T-helper 17 cell (primary cell): ENCODE measurements around the gene IMP4. TPM values are rescaled to one million over a fixed set of nuclear protein-coding genes. Genes with fewer than 3 reads are reported as not detected.

ENCODE experiments used
- ATAC-seq: fragments of 150-1000 bp; cut with Tn5 transposase; 2 replicates; pipeline ENCODE4 v1.10.0; 2021; ENCODE audit warnings: mild to moderate bottlenecking, moderate library complexity
- DNase-seq, 3 donors: peaks; one replicate each; pipeline versions ENCODE4 v3.0.0 to v3.0.0-alpha.2; 2020 to 2021
- H3K9me3 ChIP-seq: one replicate; pipeline ENCODE4 v1.7.0; 2013; ENCODE audit warnings: low read length, mild to moderate bottlenecking; ENCODE audit not compliant: control insufficient read depth, poor library complexity, severe bottlenecking
- H3K27ac Mint-ChIP-seq: one replicate; pipeline ENCODE4 v1.8.0; 2022; ENCODE audit warnings: mild to moderate bottlenecking, moderate library complexity, mixed read lengths
- H3K27me3 Mint-ChIP-seq: one replicate; pipeline ENCODE4 v1.8.0; 2022; ENCODE audit warnings: mixed read lengths
- H3K36me3 Mint-ChIP-seq: one replicate; pipeline ENCODE4 v1.8.0; 2022; ENCODE audit warnings: low read depth, mixed read lengths
- H3K4me1 Mint-ChIP-seq: one replicate; pipeline ENCODE4 v1.8.0; 2022; ENCODE audit warnings: mild to moderate bottlenecking, mixed read lengths
- H3K4me3 Mint-ChIP-seq: one replicate; pipeline ENCODE4 v1.8.0; 2022; ENCODE audit warnings: mild to moderate bottlenecking, moderate library complexity, mixed read lengths
- total RNA-seq, 4 donors: library from RNA in 2 of 4; stranded (reverse) in 2 of 4; gene quantifications; one replicate each; pipeline ENCODE4 v1.2.3 and lab custom pipeline; 2022 to 2026

The IMP4 gene
- total RNA-seq, 2 donors from 2014 or later, result 59.3 to 65.6 TPM

DNA sequence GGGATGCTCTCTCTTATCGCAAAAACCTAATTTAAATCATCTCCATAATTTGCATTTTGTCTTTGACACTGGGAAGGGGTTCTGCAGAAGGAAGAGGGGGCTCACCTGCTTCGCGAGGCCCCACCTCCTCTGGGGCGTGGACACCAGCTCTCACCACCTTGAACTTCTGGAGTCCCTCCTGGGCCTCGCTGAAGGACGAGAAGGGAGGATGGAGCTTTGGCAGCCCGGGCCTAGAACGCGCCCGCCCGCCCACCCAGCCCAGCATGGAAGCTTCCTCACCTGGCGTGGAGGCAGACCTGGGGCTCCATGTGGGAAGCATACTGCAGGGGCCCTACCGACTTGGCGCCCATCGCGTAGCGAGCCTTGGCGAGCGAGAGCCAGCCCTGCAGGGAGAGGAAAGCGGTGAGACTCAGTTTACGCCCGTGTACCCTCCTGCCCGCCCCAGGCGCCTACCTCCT, 1.1 kb upstream of the IMP4 start:
- ATAC-seq, result no peak
- H3K27me3 Mint-ChIP-seq, result no peaks in the 10 kb centered on the region
- H3K27ac Mint-ChIP-seq, result peak overlapping the region; percentile 100
- peaks cover 6% of the 10 kb centered on the region for H3K36me3 Mint-ChIP-seq
- DNase-seq, result no peak
- H3K4me3 Mint-ChIP-seq, result peak overlapping the region; percentile 100
- H3K4me1 Mint-ChIP-seq, result peaks cover 33% of the 10 kb centered on the region
- no peaks in the 10 kb centered on the region for H3K9me3 ChIP-seq

DNA sequence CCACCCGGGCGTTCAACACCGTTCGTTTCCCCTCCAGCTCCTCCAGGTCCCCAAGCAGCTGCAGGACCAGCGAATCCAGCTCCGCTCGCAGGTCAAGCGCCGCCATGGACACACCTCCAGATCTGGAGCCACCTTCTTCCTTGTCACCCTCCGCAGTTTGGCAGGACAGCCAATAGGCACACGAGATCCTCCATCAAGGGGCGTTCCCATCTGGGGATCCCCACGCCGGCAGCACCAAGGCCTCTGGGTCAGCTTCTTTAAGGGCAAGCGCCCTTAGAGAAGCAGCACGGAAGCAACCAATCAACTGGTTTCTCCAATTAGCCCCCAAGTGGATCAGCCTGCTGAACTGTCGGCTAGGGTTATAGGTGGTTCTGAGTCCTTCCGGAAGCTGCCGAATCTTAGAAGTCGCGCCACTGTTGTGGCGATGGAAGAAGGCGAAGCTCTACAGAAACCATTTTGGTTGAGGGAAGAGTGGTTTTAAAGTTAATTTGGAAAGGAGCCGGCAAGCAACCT, 621 bp upstream of the IMP4 start:
- H3K36me3 Mint-ChIP-seq, result peaks cover 6% of the 10 kb centered on the region
- DNase-seq (peak; percentile 74 to 79 (median 77)), ATAC-seq (peak; percentile 76)
- H3K27ac Mint-ChIP-seq, result peak overlapping the region; percentile 100
- H3K27me3 Mint-ChIP-seq, result no peaks in the 10 kb centered on the region
- peak overlapping the region; percentile 100 for H3K4me3 Mint-ChIP-seq
- H3K4me1 Mint-ChIP-seq, result peaks cover 33% of the 10 kb centered on the region
- H3K9me3 ChIP-seq, result no peaks in the 10 kb centered on the region

DNA sequence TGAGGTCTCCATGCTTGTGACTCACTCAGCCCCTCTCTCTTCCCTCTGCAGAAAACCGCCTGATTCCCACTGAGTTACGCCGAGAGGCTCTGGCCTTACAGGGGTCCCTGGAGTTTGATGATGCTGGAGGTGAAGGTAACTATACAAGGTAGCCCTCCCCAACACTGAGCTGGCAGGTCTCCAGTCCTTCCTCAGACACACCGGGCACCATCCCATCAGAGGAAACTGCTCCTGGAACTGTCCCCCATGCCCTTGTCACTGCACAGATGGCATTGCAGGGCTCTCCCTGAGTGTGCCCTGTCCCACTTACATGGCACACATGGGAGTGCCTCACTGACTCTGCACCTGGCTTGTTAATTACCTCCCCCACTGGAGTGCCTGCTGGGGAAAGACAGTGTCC, 1.9 kb downstream of the IMP4 start:
- H3K27ac Mint-ChIP-seq, result peak overlapping the region; percentile 63
- peaks cover 9% of the 10 kb centered on the region for H3K36me3 Mint-ChIP-seq
- no peak for ATAC-seq
- no peak for DNase-seq
- no peaks in the 10 kb centered on the region for H3K9me3 ChIP-seq
- H3K4me1 Mint-ChIP-seq, result peaks cover 30% of the 10 kb centered on the region
- peak overlapping the region; percentile 21 for H3K4me3 Mint-ChIP-seq
- H3K27me3 Mint-ChIP-seq, result no peaks in the 10 kb centered on the region

DNA sequence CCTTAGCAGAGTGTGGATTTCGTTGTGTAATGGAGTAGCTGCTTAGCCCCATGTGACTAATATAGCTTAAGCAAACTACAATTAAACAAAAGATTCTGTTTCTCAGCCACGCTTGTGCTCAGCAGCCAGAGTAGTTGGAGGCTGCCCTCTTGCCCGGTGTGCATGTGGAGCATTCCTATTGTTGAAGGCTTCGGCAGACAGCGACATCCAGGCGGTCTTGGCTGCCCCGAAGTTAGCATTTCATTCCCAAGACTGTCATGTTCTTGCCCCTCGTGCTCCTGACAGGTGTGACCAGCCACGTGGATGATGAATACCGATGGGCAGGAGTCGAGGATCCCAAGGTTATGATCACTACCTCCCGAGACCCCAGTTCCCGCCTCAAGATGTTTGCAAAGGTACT, 2.4 kb downstream of the IMP4 start:
- Mint-ChIP-seq H3K36me3 (peaks cover 9% of the 10 kb centered on the region), H3K4me3 (no peak overlapping the region), H3K4me1 (peaks cover 28% of the 10 kb centered on the region), H3K27ac (peak overlapping the region; percentile 63), H3K27me3 (no peaks in the 10 kb centered on the region)
- no peaks in the 10 kb centered on the region for H3K9me3 ChIP-seq
- DNase-seq, result no peak
- no peak for ATAC-seq

DNA sequence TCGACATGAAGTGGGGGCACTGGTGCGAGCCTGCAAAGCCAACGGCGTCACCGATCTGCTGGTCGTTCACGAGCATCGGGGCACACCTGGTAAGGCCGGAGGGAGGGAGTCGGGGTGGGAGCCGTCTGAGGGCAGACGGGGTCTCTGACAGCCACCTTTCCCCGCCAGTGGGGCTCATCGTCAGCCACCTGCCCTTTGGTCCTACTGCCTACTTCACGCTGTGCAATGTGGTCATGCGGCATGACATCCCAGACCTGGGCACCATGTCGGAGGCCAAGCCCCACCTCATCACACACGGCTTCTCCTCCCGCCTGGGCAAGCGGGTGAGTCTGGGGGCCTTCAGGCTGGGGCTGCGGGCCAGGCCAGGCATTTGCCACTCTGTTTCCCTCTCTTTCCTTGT, 2.9 kb downstream of the IMP4 start:
- H3K4me3 Mint-ChIP-seq, result no peak overlapping the region
- H3K4me1 Mint-ChIP-seq, result peaks cover 23% of the 10 kb centered on the region
- H3K36me3 Mint-ChIP-seq, result peaks cover 9% of the 10 kb centered on the region
- no peak for DNase-seq
- no peak overlapping the region for H3K27ac Mint-ChIP-seq
- H3K9me3 ChIP-seq, result no peaks in the 10 kb centered on the region
- H3K27me3 Mint-ChIP-seq, result no peaks in the 10 kb centered on the region
- ATAC-seq, result no peak

DNA sequence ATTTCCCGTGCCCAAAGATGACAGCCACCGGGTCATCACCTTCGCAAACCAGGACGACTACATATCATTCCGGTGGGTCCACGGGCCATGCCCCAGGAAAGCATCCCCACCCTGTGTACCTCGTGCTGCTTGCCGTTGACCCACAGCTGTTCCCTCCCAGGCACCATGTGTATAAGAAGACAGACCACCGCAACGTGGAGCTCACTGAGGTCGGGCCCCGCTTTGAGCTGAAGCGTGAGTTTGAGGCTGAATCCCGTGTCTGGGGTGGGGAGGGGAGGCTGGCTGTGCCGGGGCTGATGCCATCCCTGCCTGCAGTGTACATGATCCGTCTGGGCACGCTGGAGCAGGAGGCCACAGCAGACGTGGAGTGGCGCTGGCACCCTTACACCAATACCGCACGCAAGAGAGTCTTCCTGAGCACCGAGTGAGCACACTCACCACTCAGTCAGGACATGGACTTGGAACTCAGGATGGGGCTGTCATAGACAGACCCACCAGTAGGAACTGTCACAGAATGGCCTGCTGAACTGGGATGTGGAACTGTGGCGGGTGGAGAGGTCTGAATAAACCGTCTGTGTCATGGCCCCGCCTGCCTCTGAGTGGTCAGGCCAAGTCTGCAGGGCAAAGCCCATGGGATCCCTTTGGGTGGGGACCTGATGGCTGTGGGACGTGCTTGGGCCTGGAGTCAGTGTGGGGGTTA, 3.5 kb downstream of the IMP4 start:
- H3K9me3 ChIP-seq, result no peaks in the 10 kb centered on the region
- H3K36me3 Mint-ChIP-seq, result peaks cover 9% of the 10 kb centered on the region
- no peak overlapping the region for H3K27ac Mint-ChIP-seq
- no peak overlapping the region for H3K4me3 Mint-ChIP-seq
- DNase-seq (no peak), ATAC-seq (no peak)
- H3K4me1 Mint-ChIP-seq, result peaks cover 21% of the 10 kb centered on the region
- H3K27me3 Mint-ChIP-seq, result no peaks in the 10 kb centered on the region

DNA sequence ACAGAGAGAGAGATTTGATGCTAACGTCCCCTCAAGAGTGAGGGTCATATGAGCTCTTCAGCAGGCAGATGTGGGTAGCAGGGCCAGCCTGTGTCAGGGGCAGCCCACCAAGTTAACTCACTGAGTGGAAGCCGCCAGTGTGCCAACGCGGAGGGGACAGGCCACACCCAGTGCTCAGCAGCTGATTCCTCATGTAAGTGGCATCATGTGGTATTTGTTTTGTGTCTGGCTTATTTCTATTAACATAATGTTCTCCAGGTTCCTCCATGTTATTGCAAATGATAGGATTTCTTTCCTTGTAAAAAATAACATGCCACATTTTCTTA, 4.0 kb downstream of the IMP4 start:
- no peak overlapping the region for H3K27ac Mint-ChIP-seq
- no peak for ATAC-seq
- H3K36me3 Mint-ChIP-seq, result peaks cover 9% of the 10 kb centered on the region

DNA sequence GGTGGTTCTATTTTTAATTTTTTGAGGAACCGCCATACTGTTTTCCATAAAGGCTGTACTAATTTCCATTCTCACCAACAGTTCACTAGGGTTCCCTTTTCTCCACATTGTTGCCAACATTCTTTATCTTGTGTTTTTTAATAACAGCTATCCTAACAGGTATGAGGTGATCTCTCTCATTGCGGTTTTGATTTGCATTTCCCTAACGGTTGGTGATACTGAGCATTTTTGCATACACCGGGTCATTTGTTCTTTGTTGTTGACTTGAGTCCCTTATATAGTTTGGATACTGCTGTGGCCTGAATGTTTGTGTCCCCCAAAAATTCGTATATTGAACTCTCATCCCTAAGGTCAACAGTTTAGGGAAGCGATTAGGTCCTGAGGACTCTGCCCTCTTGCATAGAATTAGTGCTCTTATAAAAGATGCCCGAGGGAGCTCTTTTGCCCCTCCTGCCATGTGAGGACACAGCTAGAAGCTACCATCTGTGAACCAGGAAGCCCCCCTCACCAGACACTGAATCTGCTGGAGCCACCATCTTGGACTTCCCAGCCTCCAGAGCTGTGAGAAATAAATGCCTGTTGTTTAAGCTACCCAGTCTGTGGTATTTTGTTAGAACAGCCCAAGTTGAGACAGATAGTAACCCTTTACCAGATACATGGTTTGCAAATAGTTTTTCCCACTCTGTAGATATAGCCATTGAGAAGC, 4.7 kb downstream of the IMP4 start:
- H3K27ac Mint-ChIP-seq, result peak overlapping the region; percentile 59
- H3K36me3 Mint-ChIP-seq, result peaks cover 9% of the 10 kb centered on the region
- H3K27me3 Mint-ChIP-seq, result no peaks in the 10 kb centered on the region
- no peak for ATAC-seq
- no peak for DNase-seq
- no peaks in the 10 kb centered on the region for H3K9me3 ChIP-seq
- peaks cover 11% of the 10 kb centered on the region for H3K4me1 Mint-ChIP-seq
- no peak overlapping the region for H3K4me3 Mint-ChIP-seq

More for the DNA sequence above, 4.0 kb downstream of the IMP4 start:
- H3K4me3 Mint-ChIP-seq, result no peak overlapping the region
- no peak for DNase-seq
- no peaks in the 10 kb centered on the region for H3K27me3 Mint-ChIP-seq
- H3K9me3 ChIP-seq, result no peaks in the 10 kb centered on the region
- H3K4me1 Mint-ChIP-seq, result peaks cover 17% of the 10 kb centered on the region

DNA sequence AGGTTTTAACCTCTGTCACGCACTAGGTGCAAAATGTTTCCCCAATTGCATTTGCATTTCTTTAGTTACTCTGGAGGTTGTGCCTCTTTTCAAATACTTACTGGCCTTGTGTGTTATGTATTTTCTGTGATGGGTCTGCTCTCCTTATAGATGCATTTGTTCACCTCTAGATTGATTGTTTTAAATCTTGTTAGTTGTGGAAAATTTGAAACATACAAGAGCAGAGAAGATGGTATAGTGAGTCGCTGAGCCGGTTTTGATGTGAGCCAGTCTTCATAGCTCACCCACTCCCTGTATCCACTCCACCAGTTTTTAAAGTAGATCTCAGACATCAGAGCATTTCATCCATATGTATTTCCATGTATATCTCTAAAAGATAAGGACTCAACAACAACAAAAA, 6.5 kb downstream of the IMP4 start:
- ATAC-seq, result no peak
- Mint-ChIP-seq H3K27me3 (no peaks in the 10 kb centered on the region), H3K36me3 (peaks cover 9% of the 10 kb centered on the region), H3K4me1 (peaks cover 5% of the 10 kb centered on the region), H3K4me3 (no peak overlapping the region), H3K27ac (no peak overlapping the region)
- no peaks in the 10 kb centered on the region for H3K9me3 ChIP-seq
- no peak for DNase-seq

DNA sequence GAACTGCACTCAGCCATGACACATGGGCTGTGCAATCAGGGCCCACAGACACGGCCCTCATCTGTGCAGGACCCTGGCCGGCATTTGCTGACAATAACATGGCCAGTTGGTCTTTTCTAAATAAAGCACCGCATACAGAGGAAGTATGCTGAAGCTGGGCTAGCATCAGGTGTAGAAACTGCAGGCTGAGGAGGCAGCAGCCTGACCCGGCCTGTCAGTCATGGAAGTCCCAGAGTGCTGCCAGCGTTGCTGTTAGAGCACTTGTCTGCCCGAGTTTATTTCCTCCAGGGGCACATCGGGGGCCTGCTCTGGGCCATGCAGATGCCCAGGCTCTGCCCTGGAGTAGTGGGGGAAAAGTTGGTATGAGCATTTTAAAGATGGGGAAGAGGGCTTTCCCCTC, 9.0 kb downstream of the IMP4 start:
- Mint-ChIP-seq H3K27me3 (no peaks in the 10 kb centered on the region), H3K36me3 (peaks cover 2% of the 10 kb centered on the region), H3K4me1 (peaks cover 8% of the 10 kb centered on the region), H3K27ac (no peak overlapping the region), H3K4me3 (no peak overlapping the region)
- DNase-seq, result no peak
- ATAC-seq, result no peak
- no peaks in the 10 kb centered on the region for H3K9me3 ChIP-seq

DNA sequence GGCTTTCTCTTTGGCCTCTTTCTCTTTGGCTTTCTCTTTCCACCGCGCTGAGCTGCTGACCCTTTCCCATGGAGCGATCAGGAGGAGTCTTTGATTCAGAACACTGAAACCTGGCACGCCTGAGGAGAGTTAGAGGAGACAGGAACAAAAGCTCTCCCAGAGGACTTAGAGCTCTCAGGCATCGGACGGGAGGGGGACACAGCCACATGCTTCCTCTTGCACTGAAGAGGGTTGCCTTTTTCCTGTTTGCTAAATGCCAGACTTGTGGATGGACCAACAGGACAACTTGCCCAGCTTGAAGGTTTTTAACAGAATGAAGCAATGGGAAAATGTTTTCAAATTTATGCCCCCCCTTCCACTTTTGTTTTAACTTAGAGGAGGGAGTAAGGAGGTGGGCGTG, 9.5 kb downstream of the IMP4 start:
- H3K27ac Mint-ChIP-seq, result no peak overlapping the region
- H3K4me3 Mint-ChIP-seq, result no peak overlapping the region
- peaks cover 8% of the 10 kb centered on the region for H3K4me1 Mint-ChIP-seq
- H3K9me3 ChIP-seq, result no peaks in the 10 kb centered on the region
- ATAC-seq, result no peak
- H3K27me3 Mint-ChIP-seq, result no peaks in the 10 kb centered on the region
- no peak for DNase-seq
- H3K36me3 Mint-ChIP-seq, result peaks cover 1% of the 10 kb centered on the region

DNA sequence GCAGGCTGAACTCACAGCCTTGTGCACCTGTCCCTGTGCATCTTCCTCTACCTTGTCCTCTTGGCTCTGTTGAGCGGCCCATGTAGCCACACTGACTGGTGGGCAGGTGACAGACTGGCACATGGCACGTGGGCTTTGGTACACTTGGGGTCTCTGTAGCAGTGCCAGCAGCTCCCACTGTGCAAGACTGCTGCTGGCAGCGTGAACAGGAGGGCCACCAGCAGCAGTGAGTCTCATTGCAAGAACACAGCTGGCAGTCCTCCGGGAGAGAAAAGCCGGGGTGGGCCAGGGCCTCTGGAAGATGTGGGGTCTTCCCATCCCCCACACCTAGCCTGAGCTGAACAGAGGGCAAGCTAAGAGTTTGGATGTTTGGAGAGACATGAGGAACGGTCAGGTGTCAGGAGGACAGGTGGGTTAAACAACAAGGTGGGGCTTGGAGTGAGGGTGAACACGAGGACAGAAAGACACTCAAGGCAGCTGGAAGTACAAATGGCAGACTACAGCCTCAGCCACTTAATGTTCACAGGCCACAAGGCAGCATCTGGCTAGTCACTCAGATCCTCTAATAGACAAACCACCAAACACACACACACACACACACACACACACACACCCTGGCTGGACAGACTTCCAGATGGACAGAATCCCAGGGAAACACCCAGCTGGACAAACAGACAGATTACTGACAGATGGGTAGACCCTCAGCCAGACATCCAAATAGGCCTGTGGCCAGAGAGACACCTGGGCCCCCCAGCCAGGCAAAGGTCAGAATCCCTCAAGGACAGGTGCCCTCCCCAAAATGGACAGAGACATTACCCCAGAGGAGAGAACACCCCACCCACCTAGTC, 10.8 kb downstream of the IMP4 start:
- H3K9me3 ChIP-seq, result no peaks in the 10 kb centered on the region
- Mint-ChIP-seq H3K4me1 (peaks cover 8% of the 10 kb centered on the region), H3K4me3 (peak overlapping the region; percentile 86), H3K27ac (no peak overlapping the region), H3K27me3 (no peaks in the 10 kb centered on the region), H3K36me3 (no peaks in the 10 kb centered on the region)
- DNase-seq (no peak), ATAC-seq (no peak)

DNA sequence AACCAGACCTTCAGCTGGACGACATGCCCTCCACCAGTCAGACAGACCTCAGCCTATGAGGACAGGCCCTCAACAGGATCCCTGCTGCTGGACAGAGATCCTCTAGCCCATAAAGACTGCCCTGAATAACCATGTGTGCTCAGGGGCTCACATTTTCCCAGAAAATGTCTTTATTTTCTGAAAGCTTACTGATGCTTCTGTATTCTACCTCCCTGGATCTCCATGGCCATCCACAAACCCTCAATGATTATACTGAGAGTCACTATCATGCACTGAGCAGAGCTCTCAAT, 11.4 kb downstream of the IMP4 start:
- no peak overlapping the region for H3K27ac Mint-ChIP-seq
- H3K9me3 ChIP-seq, result no peaks in the 10 kb centered on the region
- no peak for DNase-seq
- ATAC-seq, result no peak
- H3K27me3 Mint-ChIP-seq, result no peaks in the 10 kb centered on the region
- peaks cover 8% of the 10 kb centered on the region for H3K4me1 Mint-ChIP-seq
- H3K4me3 Mint-ChIP-seq, result peak overlapping the region; percentile 86
- no peaks in the 10 kb centered on the region for H3K36me3 Mint-ChIP-seq
